ENCODE measurements around the gene INIP. TPM values are rescaled to one million over a fixed set of nuclear protein-coding genes. Genes with fewer than 3 reads are reported as not detected.

The INIP gene
- total RNA-seq, 5 donors from 2014 or later (not counting 1 experiment from before 2014, with no cell fraction given) = 13.6 to 27.4 (median 22.6) TPM

- DNase-seq (no peak), ATAC-seq (replicated peaks in 1 of 4) (no peak)
- no peaks in the 10 kb centered on the region for H3K27me3 Mint-ChIP-seq
- peaks cover 44 to 53% (median 50%) of the 10 kb centered on the region in 3 donors for H3K4me1 Mint-ChIP-seq
- Histone ChIP-seq H3K4me1 (ENCODE audit: control insufficient read depth in 1 of 2, extremely low read depth in 1 of 2, insufficient read depth in 2 of 2, low read length in 2 of 2) (peaks cover 0 to 13% of the 10 kb centered on the region in 2 experiments), H3K9me3 (no peaks in the 10 kb centered on the region), H3K4me3 (ENCODE audit: control insufficient read depth in 1 of 2, extremely low read depth in 1 of 2, low read length in 1 of 2) (no peak overlapping the region), H3K27ac (ENCODE audit: low read length) (no peak overlapping the region), H3K27me3 (replicated peaks in 1 of 2; ENCODE audit: control insufficient read depth in 2 of 2, extremely low read depth in 1 of 2, insufficient read depth in 2 of 2, low read length in 1 of 2) (no peaks in the 10 kb centered on the region), H3K36me3 (ENCODE audit: control insufficient read depth in 2 of 2, extremely low read depth in 1 of 2, insufficient read depth in 1 of 2, low read length in 1 of 2) (no peaks in the 10 kb centered on the region)
- H3K27ac Mint-ChIP-seq = no peak overlapping the region
- H3K9me3 Mint-ChIP-seq = peaks cover 3 to 8% (median 7%) of the 10 kb centered on the region in 3 donors
- ChIA-PET POLR2A (interaction anchor here in 1 of 2 donors (0.5 kb wide), 1 partner anchor 99 kb away, joined by 3 read pairs; no protein-coding TSS in a partner anchor), CTCF (no interaction called here)
- H3K36me3 Mint-ChIP-seq = peaks cover 12% of the 10 kb centered on the region
- 96% methylated on average over 7 of the region's 12 CpGs for WGBS (ENCODE audit: insufficient coverage)
- no peak overlapping the region for H3K4me3 Mint-ChIP-seq
Observed at GRCh38 chr9:112761912-112762655, 44.2 kb upstream of the INIP start.

- Mint-ChIP-seq H3K27me3 (no peaks in the 10 kb centered on the region), H3K27ac (peak overlapping the region in 1 of 2 donors; percentile 11), H3K4me1 (peaks cover 50 to 62% (median 62%) of the 10 kb centered on the region in 3 donors), H3K4me3 (no peak overlapping the region), H3K36me3 (peaks cover 5% of the 10 kb centered on the region), H3K9me3 (no peaks in the 10 kb centered on the region)
- POLR2A ChIA-PET = no interaction called here
- ATAC-seq (replicated peaks in 1 of 4) (no peak), DNase-seq (no peak)
- Histone ChIP-seq H3K4me3 (ENCODE audit: control insufficient read depth in 1 of 2, extremely low read depth in 1 of 2, low read length in 1 of 2) (no peak overlapping the region), H3K36me3 (ENCODE audit: control insufficient read depth in 2 of 2, extremely low read depth in 1 of 2, insufficient read depth in 1 of 2, low read length in 1 of 2) (no peaks in the 10 kb centered on the region), H3K9me3 (no peaks in the 10 kb centered on the region), H3K27ac (ENCODE audit: low read length) (no peak overlapping the region), H3K27me3 (replicated peaks in 1 of 2; ENCODE audit: control insufficient read depth in 2 of 2, extremely low read depth in 1 of 2, insufficient read depth in 2 of 2, low read length in 1 of 2) (no peaks in the 10 kb centered on the region), H3K4me1 (ENCODE audit: control insufficient read depth in 1 of 2, extremely low read depth in 1 of 2, insufficient read depth in 2 of 2, low read length in 2 of 2) (peaks cover 0 to 13% of the 10 kb centered on the region in 2 experiments)
- whole genome bisulfite sequencing (ENCODE audit: insufficient coverage) = 73% methylated on average over 8 of the region's 8 CpGs
- CTCF ChIA-PET = no interaction called here
Observed at GRCh38 chr9:112760821-112761220, 42.9 kb upstream of the INIP start.

GRCh38 chr9:112757940-112758339 lies 40.0 kb upstream of the INIP start:
- Histone ChIP-seq H3K27me3 (replicated peaks in 1 of 2; ENCODE audit: control insufficient read depth in 2 of 2, extremely low read depth in 1 of 2, insufficient read depth in 2 of 2, low read length in 1 of 2) (no peaks in the 10 kb centered on the region), H3K4me3 (ENCODE audit: control insufficient read depth in 1 of 2, extremely low read depth in 1 of 2, low read length in 1 of 2) (no peak overlapping the region), H3K4me1 (ENCODE audit: control insufficient read depth in 1 of 2, extremely low read depth in 1 of 2, insufficient read depth in 2 of 2, low read length in 2 of 2) (peaks cover 12 to 41% of the 10 kb centered on the region in 2 experiments), H3K27ac (ENCODE audit: low read length) (no peak overlapping the region), H3K36me3 (ENCODE audit: control insufficient read depth in 2 of 2, extremely low read depth in 1 of 2, insufficient read depth in 1 of 2, low read length in 1 of 2) (no peaks in the 10 kb centered on the region), H3K9me3 (no peaks in the 10 kb centered on the region)
- Mint-ChIP-seq H3K9me3 (no peaks in the 10 kb centered on the region), H3K4me1 (peaks cover 69 to 82% (median 81%) of the 10 kb centered on the region in 3 donors), H3K4me3 (no peak overlapping the region), H3K27ac (no peak overlapping the region), H3K27me3 (no peaks in the 10 kb centered on the region), H3K36me3 (peaks cover 5% of the 10 kb centered on the region)
- ChIA-PET POLR2A (no interaction called here), CTCF (no interaction called here)
- 100% methylated on average over 2 of the region's 2 CpGs for WGBS (ENCODE audit: insufficient coverage)
- ATAC-seq (replicated peaks in 1 of 4) (no peak), DNase-seq (no peak)

- Histone ChIP-seq H3K4me3 (ENCODE audit: control insufficient read depth in 1 of 2, extremely low read depth in 1 of 2, low read length in 1 of 2) (no peak overlapping the region), H3K4me1 (ENCODE audit: control insufficient read depth in 1 of 2, extremely low read depth in 1 of 2, insufficient read depth in 2 of 2, low read length in 2 of 2) (peaks cover 12 to 46% of the 10 kb centered on the region in 2 experiments), H3K27ac (ENCODE audit: low read length) (no peak overlapping the region), H3K9me3 (no peaks in the 10 kb centered on the region), H3K27me3 (replicated peaks in 1 of 2; ENCODE audit: control insufficient read depth in 2 of 2, extremely low read depth in 1 of 2, insufficient read depth in 2 of 2, low read length in 1 of 2) (no peaks in the 10 kb centered on the region), H3K36me3 (ENCODE audit: control insufficient read depth in 2 of 2, extremely low read depth in 1 of 2, insufficient read depth in 1 of 2, low read length in 1 of 2) (no peaks in the 10 kb centered on the region)
- ChIA-PET POLR2A (no interaction called here), CTCF (no interaction called here)
- DNase-seq (no peak), ATAC-seq (replicated peaks in 1 of 4) (no peak)
- Mint-ChIP-seq H3K27ac (no peak overlapping the region), H3K27me3 (no peaks in the 10 kb centered on the region), H3K4me3 (no peak overlapping the region), H3K9me3 (no peaks in the 10 kb centered on the region), H3K4me1 (peaks cover 73 to 87% (median 82%) of the 10 kb centered on the region in 3 donors), H3K36me3 (peaks cover 5% of the 10 kb centered on the region)
- 93% methylated on average over 6 of the region's 7 CpGs for WGBS (ENCODE audit: insufficient coverage)
Observed at GRCh38 chr9:112757282-112757883, 39.5 kb upstream of the INIP start.

- WGBS (ENCODE audit: insufficient coverage) = 100% methylated on average over 1 of the region's 4 CpGs
- Histone ChIP-seq H3K4me3 (ENCODE audit: control insufficient read depth in 1 of 2, extremely low read depth in 1 of 2, low read length in 1 of 2) (no peak overlapping the region), H3K27me3 (replicated peaks in 1 of 2; ENCODE audit: control insufficient read depth in 2 of 2, extremely low read depth in 1 of 2, insufficient read depth in 2 of 2, low read length in 1 of 2) (no peaks in the 10 kb centered on the region), H3K4me1 (ENCODE audit: control insufficient read depth in 1 of 2, extremely low read depth in 1 of 2, insufficient read depth in 2 of 2, low read length in 2 of 2) (peaks cover 18 to 58% of the 10 kb centered on the region in 2 experiments), H3K36me3 (ENCODE audit: control insufficient read depth in 2 of 2, extremely low read depth in 1 of 2, insufficient read depth in 1 of 2, low read length in 1 of 2) (no peaks in the 10 kb centered on the region), H3K9me3 (no peaks in the 10 kb centered on the region), H3K27ac (ENCODE audit: low read length) (no peak overlapping the region)
- ATAC-seq (replicated peaks in 1 of 4) = no peak
- no peak overlapping the region for H3K4me3 Mint-ChIP-seq
- H3K27me3 Mint-ChIP-seq = no peaks in the 10 kb centered on the region
- H3K36me3 Mint-ChIP-seq = peaks cover 5% of the 10 kb centered on the region
- H3K4me1 Mint-ChIP-seq = peaks cover 75 to 84% (median 78%) of the 10 kb centered on the region in 3 donors
- POLR2A ChIA-PET = interaction anchor here (0.6 kb wide), 2 partner anchors 422 to 1380 kb away, joined by 3 read pairs; no protein-coding TSS in a partner anchor
- H3K27ac Mint-ChIP-seq = peak overlapping the region in 1 of 2 donors; percentile 11
- CTCF ChIA-PET = interaction anchor here in 1 of 2 donors (0.5 kb wide), 1 partner anchor 38 kb away, joined by 3 read pairs; the partner anchor contains the start of gene INIP
- no peak for DNase-seq
- no peaks in the 10 kb centered on the region for H3K9me3 Mint-ChIP-seq
Observed at GRCh38 chr9:112755675-112756074, 37.8 kb upstream of the INIP start.

GRCh38 chr9:112755016-112755427 lies 37.1 kb upstream of the INIP start:
- no peaks in the 10 kb centered on the region for H3K9me3 ChIP-seq
- H3K27me3 ChIP-seq (replicated peaks in 1 of 2; ENCODE audit: control insufficient read depth in 2 of 2, extremely low read depth in 1 of 2, insufficient read depth in 2 of 2, low read length in 1 of 2) = no peaks in the 10 kb centered on the region
- peaks cover 72 to 82% (median 75%) of the 10 kb centered on the region in 3 donors for H3K4me1 Mint-ChIP-seq
- peaks cover 5% of the 10 kb centered on the region for H3K36me3 Mint-ChIP-seq
- ATAC-seq (replicated peaks in 1 of 4) (no peak), DNase-seq (no peak)
- no peaks in the 10 kb centered on the region for H3K9me3 Mint-ChIP-seq
- no peaks in the 10 kb centered on the region for H3K36me3 ChIP-seq (ENCODE audit: control insufficient read depth in 2 of 2, extremely low read depth in 1 of 2, insufficient read depth in 1 of 2, low read length in 1 of 2)
- H3K27ac Mint-ChIP-seq = peak overlapping the region; percentile 74 to 75
- ChIA-PET CTCF (no interaction called here), POLR2A (no interaction called here)
- H3K27ac ChIP-seq (ENCODE audit: low read length) = no peak overlapping the region
- H3K4me3 ChIP-seq (ENCODE audit: control insufficient read depth in 1 of 2, extremely low read depth in 1 of 2, low read length in 1 of 2) = no peak overlapping the region
- peak overlapping the region; percentile 7 to 55 (median 10) for H3K4me3 Mint-ChIP-seq
- H3K27me3 Mint-ChIP-seq = no peaks in the 10 kb centered on the region
- WGBS (ENCODE audit: insufficient coverage) = 89% methylated on average over 5 of the region's 5 CpGs
- H3K4me1 ChIP-seq (ENCODE audit: control insufficient read depth in 1 of 2, extremely low read depth in 1 of 2, insufficient read depth in 2 of 2, low read length in 2 of 2) = peaks cover 18 to 58% of the 10 kb centered on the region in 2 experiments

Measured in T-cell (primary cell).